ENCODE results near the gene MICA.
"Not testable (repeated sequence)": the region's sequence is repeated elsewhere in the genome, so short reads cannot be mapped to it uniquely, and the experiment has no call there.

MICA gene

DNA sequence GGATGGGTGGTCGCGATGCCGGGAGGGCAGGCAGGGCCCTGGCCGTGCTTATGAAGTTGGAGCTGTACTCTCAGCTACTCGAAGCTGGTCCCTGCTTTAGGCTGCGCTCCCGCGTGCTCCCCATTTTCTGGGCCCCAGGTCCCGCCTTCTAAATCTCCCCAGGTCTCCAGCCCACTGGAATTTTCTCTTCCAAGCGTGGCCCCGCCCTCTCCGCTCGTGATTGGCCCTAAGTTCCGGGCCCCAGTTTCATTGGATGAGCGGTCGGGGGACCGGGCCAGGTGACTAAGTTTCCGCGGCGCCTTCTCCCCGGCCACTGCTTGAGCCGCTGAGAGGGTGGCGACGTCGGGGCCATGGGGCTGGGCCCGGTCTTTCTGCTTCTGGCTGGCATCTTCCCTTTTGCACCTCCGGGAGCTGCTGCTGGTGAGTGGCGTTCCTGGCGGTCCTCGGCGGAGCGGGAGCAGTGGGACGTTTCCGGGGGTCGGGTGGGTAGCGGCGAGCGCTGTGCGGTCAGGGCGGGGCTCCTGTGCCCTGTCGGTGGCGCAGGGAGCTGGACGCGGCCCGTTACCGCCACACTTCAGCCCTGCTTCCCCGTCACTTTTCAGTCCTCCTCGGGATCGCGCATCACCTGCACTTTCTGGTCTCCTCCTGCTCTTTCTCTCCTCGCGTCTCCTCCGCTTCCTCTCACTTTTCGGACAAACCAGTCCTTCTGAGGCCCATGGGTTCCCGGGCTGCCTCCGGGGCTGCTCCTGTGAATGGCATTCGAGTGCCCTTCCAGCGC, at the start of gene MICA:
MICA (plus strand) TSS at position 313 of the 778 bp plus-strand sequence; CDS start at position 351, 38 bp downstream.
- FAIRE-seq (no peak), DNase-seq (ENCODE audit: low spot score) (peak; percentile 94)

DNA sequence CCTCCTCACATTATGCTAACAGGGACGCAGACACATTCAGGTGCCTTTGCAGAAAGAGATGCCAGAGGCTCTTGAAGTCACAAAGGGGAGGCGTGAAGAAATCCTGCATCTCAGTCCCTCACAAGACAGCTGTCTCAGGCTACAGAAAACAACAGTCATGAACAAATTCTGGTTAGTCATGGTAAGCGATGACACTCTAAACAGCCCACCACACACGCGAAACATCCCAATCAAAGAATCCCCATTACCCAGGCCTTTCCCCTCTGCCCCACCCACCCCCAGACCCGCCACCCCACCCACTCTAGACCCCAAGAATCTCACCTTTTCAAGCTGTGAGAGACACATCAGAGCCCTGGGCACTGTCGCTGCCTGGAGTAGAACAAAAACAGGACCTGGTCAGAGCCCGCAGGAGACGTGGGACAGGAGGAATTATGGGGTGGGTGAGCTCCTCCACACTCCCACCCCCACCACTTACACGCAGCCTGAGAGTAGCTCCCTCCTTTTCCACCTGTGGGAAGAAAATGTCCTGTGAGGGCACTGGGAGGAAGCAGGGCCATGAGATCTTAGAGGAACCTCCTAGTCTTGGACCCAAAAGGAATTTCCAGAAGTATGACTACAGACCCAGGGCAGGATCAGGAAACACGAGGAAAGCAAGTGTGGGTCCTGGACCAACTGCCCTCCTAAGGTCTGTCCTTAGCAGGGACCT, 49.1 kb upstream of the MICA start:
- DNase-seq (ENCODE audit: low spot score), result no peak
- no peak for FAIRE-seq

DNA sequence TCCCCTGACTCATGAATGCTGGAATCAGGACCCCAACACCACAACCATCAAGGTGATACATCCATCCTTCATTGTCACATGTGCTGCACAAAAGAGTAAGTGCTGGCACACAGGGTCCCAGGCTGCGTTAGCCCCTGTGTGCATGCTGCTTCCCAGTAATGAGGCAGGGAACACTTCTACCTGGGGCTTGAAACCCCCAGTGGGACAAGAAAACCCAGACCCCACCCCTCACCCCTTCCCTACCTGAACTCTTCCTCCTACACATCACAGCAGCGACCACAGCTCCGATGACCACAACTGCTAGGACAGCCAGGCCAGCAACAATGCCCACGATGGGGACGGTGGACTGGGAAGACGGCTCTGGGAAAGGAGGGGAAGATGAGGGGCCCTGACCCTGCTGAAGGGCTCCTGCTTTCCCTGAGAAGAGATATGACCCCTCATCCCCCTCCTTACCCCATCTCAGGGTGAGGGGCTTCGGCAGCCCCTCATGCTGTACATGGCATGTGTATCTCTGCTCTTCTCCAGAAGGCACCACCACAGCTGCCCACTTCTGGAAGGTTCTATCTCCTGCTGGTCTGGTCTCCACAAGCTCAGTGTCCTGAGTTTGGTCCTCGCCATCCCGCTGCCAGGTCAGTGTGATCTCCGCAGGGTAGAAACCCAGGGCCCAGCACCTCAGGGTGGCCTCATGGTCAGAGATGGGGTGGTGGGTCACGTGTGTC, 48.4 kb upstream of the MICA start:
- no peak for DNase-seq (ENCODE audit: low spot score)
- no peak for FAIRE-seq

DNA sequence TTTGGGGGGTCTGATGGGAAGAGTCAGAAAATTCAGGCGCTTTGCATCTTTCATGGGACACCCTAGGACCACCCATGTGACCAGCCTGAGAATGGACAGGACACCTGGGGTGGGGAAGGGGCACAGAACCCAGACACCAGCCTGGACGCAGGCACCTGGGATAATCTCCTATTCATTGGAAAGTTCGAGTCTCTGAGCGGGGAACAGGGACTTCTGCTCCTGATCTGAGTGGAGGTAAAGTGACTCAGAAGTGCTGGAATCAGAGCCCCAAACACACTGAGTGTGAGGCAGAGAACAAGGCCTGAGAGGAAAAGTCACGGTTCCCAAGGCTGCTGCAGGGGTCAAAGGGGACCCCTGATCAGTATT, 47.8 kb upstream of the MICA start:
- FAIRE-seq, result no peak
- no peak for DNase-seq (ENCODE audit: low spot score)

DNA sequence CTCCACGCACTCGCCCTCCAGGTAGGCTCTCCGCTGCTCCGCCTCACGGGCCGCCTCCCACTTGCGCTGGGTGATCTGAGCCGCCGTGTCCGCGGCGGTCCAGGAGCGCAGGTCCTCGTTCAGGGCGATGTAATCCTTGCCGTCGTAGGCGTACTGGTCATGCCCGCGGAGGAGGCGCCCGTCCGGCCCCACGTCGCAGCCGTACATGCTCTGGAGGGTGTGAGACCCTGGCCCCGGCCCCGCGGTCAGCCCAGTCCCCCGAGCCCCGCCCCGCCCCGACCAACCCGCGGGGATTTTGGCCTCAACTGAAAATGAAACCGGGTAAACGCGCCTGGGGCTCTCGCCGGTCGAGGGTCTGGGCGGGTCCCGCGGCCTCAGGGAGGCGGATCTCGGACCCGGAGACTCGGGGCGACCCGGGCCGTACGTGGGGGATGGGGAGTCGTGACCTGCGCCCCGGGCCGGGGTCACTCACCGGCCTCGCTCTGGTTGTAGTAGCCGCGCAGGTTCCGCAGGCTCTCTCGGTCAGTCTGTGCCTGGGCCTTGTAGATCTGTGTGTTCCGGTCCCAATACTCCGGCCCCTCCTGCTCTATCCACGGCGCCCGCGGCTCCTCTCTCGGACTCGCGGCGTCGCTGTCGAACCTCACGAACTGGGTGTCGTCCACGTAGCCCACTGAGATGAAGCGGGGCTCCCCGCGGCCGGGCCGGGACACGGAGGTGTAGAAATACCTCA, 47.0 kb upstream of the MICA start:
- FAIRE-seq, result no peak
- no peak for DNase-seq (ENCODE audit: low spot score)

DNA sequence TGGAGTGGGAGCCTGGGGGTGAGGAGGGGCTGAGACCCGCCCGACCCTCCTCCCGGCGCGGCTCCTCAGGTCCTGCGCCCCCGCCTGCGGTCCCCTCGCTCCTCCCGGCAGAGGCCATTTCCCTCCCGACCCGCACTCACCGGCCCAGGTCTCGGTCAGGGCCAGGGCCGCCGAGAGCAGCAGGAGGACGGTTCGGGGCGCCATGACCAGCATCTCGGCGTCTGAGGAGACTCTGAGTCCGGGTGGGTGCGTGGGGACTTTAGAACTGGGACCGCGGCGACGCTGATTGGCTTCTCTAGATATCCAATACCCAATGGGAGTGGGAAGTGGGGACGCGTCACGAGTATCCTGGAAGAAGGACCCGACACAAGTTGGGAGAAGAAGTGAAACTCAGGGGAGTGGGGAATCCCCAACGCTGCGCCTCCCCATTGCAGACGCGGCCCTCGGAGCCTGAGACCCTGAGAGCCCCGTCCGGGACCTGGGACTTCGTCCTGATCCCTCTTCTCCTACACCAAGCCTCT, 46.4 kb upstream of the MICA start, which contains the start of gene HLA-B:
HLA-B (minus strand) TSS at position 234 of the 521 bp plus-strand sequence; CDS start at position 213, 21 bp downstream.
- DNase-seq (ENCODE audit: low spot score) (peak; percentile 56), FAIRE-seq (no peak)

DNA sequence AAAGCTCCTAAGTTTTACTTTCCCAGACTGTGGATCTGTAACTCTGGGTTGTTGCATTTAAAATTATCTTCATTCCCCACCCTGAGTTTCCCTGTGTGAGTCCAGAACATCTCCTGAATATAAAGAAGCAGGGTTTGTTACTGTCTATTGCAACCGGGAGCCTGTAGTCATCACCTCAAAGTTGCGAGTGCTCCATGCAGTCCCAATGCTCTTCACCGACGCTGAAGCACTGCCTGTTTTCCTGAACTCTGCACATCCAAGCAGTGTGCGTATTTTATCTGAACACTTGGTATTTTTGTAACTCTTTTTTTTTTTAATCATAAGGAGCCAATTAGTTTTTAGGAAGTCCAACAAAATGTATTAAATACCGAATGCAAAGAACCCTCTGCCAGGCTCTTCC, 45.5 kb upstream of the MICA start:
- DNase-seq (ENCODE audit: low spot score), result no peak
- FAIRE-seq, result no peak

DNA sequence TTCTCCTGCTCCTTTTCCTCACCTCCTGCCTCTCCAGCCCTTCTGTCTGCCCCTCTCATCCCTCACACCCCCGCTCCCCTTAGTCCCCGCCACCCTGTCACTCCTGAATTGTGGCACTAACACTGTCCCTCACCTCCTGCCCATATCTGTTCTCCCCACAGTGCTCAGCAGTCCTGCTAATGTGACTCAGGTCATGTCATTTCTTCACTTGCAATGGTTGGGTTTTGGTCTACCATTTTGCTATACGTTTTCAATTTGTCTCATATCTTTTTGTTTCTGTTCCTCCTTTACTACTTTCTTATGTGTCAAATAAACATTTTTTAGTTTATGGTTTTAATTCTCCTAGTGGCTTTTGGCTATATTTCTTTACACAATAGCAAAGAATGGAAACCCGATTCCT, 45.1 kb upstream of the MICA start:
- FAIRE-seq, result no peak
- no peak for DNase-seq (ENCODE audit: low spot score)

DNA sequence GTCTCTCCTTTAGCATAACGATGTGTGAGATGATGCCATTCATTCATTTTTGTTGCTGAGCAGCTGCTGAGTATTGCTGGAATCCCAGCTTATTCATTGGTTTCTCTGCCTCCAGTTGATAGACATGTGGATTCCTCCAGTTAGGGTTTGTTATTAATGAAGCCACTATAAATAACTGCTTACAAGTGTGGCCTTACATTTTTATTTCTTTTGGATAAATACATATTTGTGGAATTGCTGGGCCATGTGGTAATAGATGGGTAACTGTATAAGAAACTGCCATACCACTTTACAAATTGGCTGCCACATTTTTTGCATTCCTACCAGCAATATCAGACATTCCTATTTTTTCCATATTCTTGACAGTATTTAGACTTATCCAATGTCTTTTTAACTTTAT, 43.8 kb upstream of the MICA start:
- DNase-seq (ENCODE audit: low spot score) (no peak), FAIRE-seq (no peak)

DNA sequence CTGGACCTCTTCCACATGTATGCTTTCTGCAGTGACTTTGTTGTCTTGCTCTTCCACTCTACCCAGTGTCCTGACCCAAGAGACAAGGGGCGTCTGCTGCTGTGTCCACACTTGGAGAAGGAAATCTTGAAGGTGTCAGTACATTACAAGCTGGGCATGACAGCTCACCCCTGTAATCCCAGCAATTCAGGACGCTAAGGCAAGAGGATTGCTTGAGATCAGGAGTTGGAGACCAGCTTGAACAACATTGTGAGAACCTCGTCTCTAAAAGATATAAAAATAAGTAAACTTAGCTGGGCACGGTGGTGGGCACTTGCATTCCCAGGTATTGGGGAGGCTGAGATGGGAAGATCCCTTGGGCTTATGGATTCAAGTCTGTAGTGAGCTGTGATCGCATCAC, 40.6 kb upstream of the MICA start:
- DNase-seq (ENCODE audit: low spot score) (no peak), FAIRE-seq (no peak)

DNA sequence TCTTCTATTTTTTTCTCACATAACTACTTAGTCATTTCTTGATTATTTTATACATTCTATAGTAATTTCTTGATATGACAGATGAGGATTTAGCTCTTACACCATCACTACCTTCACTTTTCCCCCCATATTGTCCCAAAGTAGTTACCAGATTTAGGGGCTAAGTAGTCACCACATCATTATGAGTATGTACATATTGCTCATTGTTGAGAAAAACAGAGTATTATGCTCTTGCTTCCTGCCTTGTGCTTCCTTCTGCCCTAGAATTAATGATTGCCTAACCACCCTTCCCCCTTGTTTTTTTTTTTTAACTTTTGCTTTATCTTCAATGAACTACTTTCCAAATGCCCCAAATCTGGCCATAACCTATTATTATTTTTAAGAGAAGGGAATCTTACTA, 39.6 kb upstream of the MICA start:
- FAIRE-seq (no peak), DNase-seq (ENCODE audit: low spot score) (no peak)

DNA sequence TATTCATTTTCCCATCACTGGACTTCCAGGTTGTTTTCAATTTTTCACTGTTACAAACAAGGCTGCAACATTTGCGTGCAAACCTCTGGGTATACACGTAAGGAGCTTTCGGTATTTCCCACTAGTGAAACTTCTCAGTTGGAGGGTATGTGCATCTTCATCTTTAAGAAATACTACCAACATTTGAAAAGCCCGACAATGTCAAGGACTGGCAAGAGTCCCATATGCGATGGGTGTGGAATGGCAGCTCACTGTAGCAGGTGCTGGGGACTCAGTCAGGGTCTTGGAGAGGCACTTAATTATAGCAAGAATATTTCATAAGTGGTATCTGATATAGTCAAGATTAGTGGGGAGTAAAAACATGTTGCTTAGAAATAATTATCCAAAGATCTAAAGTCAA, 37.5 kb upstream of the MICA start:
- no peak for FAIRE-seq
- DNase-seq (ENCODE audit: low spot score), result no peak

DNA sequence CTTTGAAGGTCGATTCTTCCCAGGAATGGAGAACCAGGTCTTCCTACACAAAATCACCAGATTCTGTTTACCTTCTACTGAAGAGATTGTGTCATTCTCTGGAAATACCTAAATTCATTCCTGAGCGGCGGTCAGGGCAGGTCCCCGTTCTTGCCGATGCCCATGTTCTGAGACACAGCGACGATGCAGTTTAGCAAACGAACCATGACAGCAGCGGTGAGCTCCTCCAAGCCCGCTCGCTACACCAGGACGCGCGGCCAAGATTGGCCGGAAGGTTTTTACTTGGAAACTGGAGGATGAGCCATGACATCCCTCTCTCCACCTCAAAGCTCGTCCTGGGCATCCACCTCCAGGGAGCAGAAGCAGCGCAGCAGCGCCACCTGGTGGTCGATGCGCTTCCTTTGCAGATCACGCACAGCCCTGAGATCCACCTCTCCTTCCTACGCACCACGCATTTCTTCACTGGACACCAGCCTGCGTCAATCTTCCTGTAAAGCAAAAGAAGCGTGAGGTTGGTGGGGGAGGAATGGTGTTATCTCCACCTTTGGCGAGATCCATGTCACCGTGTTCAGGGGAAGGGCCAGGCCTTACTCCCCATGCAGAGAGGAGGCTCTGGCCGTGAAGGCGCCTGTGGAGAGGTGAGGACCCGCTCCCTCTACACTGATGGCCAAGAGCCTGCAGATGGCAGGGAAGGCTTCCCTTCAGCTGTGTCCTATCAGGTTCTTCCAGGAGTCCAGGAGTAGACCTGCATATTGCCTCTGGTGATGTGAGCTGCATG, 36.5 kb upstream of the MICA start:
- peak; percentile 94 for FAIRE-seq
- DNase-seq (ENCODE audit: low spot score), result peak; percentile 87

DNA sequence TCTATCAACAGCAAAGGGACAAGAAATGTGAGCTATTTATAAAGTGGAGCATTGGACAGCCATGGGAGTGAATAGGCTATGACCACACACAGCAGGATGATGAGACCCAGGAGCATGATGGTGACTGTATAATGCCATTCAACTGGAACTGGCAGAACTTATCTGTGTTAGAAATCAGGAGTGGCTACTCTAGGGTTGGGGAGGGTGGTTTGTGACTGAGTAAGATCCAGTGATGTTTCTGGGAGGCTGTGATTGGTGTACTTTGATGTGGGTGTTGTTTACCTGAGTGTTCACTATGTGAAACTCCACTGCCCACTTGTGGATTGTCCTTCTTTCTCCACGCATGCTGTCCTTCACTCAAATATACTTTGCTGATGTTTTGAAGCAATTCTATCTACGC, 34.9 kb upstream of the MICA start:
- DNase-seq (ENCODE audit: low spot score) (no peak), FAIRE-seq (no peak)

DNA sequence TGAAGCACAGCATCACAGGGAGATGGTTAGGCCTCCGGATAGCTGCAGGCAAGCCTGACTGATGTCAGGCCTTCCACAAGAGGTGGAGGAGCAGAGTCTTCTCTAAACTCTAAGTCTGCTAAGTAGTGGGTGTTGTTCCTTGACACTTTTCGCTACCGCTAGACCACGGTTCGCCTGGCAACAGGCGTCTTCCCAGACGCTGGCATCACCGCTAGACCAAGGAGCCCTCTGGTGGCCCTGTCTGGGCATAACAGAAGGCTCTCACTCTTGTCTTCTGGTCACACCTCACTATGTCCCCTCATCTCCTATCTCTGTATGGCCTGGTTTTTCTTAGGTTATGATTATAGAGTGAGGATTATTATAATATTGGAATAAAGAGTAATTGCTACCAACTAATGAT, 29.3 kb upstream of the MICA start:
- not testable (repeated sequence) for FAIRE-seq; DNase-seq (ENCODE audit: low spot score)

DNA sequence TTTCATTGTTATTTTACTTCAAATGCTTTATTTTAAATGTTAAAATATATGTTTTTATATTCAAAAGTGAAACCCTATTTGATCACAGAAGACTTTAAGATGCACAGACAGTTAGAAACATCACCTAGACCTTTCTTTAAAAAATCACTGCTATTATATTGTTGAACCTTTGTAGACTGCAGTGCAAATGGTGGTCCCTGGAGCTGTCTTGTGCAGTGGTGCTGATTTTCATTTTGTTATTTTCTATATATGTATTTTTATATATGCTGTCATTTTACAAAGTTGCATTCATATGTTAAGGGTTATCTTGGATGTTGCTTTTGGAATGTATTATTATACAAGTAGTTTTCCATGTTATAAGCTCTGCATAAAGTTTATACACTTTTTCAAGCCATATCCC, 27.7 kb upstream of the MICA start:
- FAIRE-seq (no peak), DNase-seq (ENCODE audit: low spot score) (no peak)

DNA sequence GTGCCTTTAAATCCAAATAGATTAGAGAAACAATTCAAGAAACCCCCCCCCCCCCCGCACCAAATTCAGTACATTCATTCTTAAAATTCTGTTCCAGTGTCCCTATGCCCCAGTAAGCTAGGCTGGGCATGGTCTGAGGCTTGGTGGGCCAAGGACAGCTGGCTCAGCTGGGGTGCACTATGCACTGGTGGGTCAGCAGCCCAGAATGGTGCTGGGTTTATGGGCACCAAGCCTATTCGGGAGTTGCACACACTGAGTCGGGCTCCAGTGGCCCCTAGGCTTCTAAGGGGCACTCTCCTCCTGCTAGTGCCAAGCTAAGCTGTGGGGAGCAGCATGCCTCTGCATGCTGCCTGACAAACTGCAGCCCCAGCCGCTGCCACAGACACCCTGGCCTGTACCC, 26.4 kb upstream of the MICA start:
- no peak for DNase-seq (ENCODE audit: low spot score)
- no peak for FAIRE-seq

DNA sequence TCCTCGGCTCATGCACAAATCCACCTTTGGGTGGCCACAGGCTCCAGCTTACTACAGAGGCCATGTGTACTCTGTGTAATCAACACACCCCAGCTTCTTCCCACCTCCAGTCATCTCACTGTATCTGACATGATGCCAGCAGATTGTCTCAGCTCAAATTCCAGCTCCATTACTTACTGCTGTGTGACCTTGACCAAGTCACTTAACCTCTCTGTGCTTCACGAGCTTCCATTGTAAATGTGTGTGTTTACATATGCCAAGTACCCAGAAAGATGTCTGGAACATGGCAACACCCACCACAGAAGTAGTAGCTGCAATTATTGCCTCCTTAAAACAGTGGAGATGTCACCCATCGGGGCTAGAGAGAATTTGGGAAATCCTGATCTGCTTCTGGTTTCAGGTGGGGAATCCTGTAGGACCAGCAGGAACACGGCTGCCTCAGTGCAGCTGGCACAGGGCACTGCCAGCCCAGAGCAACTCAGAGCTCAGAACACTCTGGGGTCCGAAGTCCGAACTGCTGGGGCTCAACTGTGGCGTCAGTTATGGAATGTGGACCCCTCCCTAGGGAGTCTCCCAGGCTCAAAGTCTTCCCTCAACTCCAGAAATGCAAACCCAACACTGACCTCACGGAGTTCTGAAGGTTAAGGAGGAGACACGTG, 25.2 kb upstream of the MICA start:
- FAIRE-seq (no peak), DNase-seq (ENCODE audit: low spot score) (no peak)

DNA sequence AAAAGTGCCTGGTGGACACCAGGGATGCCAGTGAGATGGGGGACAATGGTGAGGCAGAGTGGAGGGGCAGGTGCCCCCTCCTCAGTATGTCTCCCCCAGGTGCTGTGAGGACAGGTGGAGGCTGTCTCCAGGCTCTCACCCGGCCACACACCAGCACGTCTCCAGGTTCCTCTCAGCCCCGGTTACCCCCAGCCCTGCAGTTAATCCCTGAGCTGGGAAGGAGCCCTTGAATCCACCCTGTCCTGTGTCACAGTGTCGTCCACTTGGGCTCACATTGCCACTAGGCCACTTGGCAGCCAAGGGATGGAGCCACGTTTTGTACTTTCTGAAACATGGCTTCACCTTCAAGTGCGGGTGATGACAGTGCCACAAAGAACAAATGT, 24.7 kb upstream of the MICA start:
- DNase-seq (ENCODE audit: low spot score), result no peak
- no peak for FAIRE-seq

DNA sequence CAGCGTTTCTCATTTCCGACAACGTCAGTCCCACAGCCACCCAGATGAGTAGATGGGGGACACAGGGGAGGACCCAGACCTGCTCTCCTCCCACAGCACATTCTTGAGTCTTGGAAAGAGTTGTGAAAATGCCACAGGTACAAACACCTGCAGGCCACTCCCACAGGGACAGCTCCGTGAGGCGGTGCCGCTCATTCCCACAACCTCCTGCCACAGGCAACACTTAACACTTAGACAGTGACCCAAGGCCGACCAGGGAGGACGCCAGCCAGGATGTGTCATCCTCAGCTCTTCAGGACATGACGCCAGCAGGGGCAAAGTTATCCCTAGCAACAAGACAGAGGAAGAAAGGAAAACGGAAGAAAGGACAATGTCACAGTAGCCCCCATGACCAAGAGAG, 23.5 kb upstream of the MICA start:
- DNase-seq (ENCODE audit: low spot score), result no peak
- no peak for FAIRE-seq

All from urothelium cell line (cell line).